Erythroblast (primary cell): ENCODE data around the gene P2RY8.

Source experiments
- GATA1 ChIP-seq: IDR thresholded peaks from 2 replicates; pipeline ENCODE4 v1.6.1; 2011; ENCODE audit warnings: low read depth, mild to moderate bottlenecking, control low read depth, low read length, moderate library complexity
- POLR2A ChIP-seq: IDR thresholded peaks from 2 replicates; pipeline ENCODE4 v1.6.1; 2011; ENCODE audit warnings: mild to moderate bottlenecking, low read length

DNA sequence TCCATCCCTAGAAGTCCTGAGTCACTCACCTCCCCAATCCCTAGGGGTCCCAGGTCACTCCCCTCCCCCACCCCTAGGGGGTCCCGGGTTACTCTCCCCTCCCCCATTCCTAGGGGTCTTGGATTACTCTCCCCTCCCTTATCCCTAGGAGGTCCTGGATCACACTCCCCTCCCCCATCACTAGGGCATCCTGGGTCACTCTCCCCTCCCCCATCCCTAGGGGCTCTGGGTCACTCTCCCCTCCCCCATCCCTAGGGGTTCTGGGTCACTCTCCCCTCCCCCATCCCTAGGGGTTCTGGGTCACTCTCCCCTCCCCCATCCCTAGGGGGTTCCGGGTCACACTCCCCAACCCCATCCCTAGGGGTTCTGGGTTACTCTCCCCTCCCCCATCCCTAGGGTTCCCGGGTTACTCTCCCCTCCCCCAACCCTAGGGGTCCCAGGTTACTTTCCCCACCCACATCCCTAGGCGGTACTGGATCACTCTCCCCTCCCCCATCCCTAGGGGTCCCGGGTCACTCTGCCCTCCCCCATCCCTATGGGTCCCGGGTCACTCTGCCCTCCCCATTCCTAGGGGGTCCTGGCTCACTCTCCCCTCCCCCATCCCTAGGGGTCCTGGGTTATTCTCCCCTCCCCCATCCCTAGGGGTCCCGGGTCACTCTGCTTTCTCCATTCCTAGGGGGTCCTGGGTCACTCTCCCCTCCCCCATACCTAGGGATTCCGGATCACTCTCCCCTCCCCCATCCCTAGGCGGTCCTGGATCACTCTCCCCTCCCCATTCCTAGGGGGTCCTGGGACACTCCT, 86.4 kb downstream of the P2RY8 start:
- TF ChIP-seq POLR2A (no peak), GATA1 (no peak)
